GM21825 (cell line): ENCODE data around the gene EBF3.

Experiments used
- ATAC-seq: cut with Tn5 transposase; IDR thresholded peaks from one replicate; pipeline ENCODE4 v1.9.1; 2021; ENCODE audit warnings: mild to moderate bottlenecking, moderate library complexity; ENCODE audit not compliant: unreplicated experiment

EBF3 gene

DNA sequence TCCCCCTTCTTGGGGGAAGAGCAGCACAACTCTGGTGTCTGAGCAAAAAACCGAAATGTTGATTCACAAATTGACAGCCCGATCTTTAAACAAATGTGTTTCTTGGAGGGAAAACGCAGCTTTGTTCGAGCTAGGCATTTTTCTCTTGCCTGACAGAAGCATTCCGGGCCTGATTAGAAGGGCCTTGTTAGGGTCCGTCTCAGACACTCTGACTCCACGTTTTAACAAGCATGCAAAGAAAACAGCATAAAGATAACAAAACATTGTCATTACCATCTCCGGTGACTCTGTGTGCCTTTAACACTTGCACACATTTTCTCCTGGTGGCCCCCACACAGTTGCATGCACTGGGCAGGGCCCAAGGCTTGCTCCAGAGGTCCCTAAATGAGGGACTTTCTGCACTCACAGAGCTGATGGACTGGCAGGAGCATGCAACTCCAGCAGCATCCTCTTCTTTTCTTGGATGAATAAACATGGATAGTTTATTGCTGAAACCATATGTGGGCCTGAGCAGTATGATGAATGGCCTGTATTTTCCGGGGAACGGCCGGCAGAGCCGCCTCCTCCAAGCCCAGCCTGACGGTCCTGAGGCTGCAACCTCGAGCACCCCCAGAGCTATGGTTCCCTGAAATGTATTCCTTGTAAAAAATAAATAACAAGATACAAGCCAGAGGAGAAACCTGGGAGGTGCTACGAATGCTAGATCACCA lies 50.9 kb downstream of the EBF3 start:
- ATAC-seq, result no peak

- ATAC-seq, result no peak
Observed at GRCh38 chr10:129912166-129912917, 51.7 kb downstream of the EBF3 start.

GRCh38 chr10:129911451-129912165 lies 52.5 kb downstream of the EBF3 start:
- no peak for ATAC-seq

- no peak for ATAC-seq
Observed at GRCh38 chr10:129910861-129911260, 53.2 kb downstream of the EBF3 start.

- no peak for ATAC-seq
Observed at GRCh38 chr10:129909531-129910256, 54.4 kb downstream of the EBF3 start.

- no peak for ATAC-seq
Observed at GRCh38 chr10:129909080-129909479, 55.0 kb downstream of the EBF3 start.

DNA sequence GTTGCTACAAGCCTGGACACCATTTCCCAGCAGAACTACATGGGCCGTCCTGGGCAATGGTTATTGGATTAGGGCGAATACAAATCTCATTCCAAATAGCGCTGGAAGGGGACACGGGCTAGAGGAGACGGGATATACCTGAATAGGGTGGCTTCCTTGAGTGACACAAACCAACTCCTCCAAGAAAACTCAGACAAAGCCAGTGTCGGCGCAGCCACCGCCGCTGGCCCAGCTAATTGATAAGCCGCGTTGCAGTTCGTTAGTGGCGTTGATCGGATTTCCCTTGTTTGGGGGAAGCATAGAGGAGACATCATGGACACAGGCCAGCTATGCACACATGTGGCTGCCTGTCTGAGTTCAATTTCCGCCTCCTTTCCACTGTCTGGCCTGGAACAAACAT lies 55.7 kb downstream of the EBF3 start:
- ATAC-seq, result no peak

DNA sequence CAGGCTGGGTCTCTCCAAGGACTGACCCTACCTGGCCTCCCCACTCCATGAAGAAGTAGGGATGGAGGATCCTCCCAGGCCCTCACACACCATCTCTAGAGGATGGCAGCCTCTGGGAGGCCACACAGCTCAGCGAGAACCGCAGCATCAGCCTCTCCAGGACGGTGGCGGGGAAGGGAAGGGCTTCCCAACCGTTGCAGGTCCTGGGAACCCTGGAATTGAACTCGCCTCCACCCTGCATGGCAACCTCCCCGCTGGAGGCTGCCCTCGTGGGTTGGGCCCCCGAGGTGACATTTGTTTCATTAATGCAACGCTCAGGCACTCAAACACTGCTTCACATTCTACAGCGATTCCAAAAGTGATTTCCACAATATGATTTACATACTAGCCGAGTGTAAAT lies 58.5 kb downstream of the EBF3 start:
- ATAC-seq, result no peak

DNA sequence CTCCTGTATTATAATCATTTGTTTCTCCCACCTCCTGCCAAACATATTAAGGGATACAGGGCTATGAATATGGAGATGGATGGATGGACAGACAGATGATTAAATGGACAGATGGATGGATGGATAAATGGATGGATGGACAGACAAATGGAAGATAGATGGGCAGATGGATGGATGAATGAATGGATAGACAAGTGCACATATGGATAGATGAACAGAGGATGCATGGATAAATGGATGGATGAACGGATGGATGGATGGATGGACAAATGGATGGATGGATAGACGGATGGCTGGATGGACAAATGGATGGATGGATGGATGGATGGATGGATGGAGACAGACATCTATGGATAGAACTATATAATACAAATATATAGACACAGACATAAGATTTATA lies 59.8 kb downstream of the EBF3 start:
- ATAC-seq, result no peak

GRCh38 chr10:129901389-129902006 lies 62.6 kb downstream of the EBF3 start:
- no peak for ATAC-seq

DNA sequence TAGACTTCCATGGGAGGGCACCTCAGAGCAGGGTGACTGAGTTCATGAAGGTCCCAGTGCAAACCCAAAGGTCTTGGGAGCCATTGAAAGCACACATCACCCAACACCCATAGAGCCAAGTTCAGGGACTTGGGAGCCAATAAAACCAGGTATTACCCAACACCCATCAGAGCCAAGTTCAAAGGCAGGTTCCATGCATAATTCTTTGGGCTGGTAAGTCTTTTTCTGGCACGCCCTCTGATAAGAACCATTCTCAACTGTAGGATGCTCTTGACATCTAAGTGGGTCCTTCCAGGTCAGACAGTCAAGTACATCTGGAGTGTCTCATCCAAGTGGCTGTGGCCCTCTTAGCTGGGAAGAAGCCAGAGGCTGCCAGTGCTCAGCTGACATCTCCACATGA lies 63.2 kb downstream of the EBF3 start:
- no peak for ATAC-seq

GRCh38 chr10:129899276-129900130 lies 64.6 kb downstream of the EBF3 start:
- ATAC-seq, result no peak

DNA sequence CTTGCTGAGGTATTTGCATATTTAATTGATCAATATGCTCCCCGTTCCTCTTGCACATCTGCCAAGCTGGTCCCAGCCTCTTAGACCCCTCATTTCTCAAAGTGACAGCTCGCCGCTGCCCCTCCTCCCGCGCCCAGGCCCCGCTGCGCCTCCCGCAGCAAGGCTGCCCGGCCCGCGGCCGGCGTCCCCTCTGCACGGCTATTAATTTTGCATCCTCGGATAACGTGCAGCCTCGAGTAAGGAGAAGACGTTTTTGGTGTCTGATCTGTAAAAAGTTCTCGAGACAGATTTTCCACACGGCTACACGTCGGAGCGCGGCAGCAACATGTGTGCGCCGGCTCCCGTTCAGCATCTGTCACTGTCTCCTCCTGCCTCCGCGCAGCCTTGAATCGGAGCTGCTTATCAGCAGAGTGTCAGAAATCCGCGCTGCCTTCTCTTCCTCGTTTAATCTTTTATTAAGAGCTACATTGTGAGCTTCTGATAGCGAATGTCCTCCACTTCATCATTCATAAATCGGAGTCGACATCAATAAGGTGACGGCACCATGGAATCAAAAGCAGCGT lies 65.3 kb downstream of the EBF3 start:
- ATAC-seq, result no peak

GRCh38 chr10:129897871-129898626 lies 66.0 kb downstream of the EBF3 start:
- ATAC-seq, result no peak

GRCh38 chr10:129896860-129897200 lies 67.2 kb downstream of the EBF3 start:
- no peak for ATAC-seq

DNA sequence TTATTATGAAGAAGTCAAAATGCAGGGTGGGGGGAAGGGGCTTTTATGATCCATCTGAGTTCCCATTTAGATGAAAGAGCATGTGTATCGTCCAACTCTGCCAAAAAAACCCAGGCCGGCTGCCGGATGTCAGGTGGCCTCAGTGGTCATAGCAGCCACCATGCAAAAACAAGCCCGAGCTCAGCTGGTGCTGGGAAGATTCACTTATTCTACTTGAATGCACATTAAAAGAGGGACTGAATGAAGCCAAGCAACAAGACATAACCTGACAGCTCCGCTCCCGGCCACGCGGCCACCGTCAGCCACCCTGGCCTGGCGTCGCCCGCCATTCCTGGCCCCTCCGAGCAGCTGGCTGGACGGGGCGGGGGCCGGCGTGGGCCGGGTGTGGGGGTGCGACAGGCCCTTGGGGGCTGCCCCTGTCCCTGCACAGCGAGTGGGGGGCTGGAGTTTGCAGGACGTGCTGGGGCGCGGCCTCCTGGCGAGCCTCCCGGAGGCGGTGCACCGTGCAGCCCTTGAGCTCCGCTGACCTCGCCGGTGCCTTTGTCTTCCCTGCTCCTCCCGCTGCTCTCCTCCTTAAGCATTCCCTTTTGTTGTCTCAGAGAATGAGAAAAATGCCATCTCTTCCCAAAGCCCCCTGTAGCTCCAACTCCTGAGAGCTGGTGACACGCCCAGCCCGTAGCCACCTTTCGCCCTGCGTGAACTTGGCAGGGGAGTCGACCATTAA lies 67.8 kb downstream of the EBF3 start:
- ATAC-seq, result no peak

GRCh38 chr10:129895811-129896135 lies 68.3 kb downstream of the EBF3 start:
- ATAC-seq, result no peak

DNA sequence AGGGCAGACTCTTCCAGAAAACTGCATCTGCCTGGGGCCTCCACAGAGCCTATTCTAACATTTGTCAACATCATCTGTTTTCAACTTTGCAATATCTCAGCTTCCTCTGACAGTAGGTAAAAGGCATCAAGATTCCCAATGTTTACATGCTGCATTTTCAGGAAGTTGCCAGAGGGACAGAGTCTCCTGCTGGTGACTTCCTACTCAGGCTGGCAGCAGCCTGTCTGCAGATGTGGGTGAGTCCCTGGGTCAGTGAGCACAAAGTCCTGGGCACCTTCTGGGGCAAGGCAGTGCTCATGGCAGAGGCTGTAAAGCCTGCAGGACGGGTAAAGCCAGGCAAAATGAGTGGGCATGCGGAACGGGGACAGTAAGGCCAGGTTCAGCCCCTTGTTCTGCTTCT lies 69.4 kb downstream of the EBF3 start:
- ATAC-seq, result no peak
